GM12892 (cell line): ENCODE measurements around the gene PFKFB4.

ENCODE experiments used
- DNase-seq: peaks from one replicate; pipeline ENCODE4 v3.0.0; 2011; ENCODE audit not compliant: insufficient read length
- FAIRE-seq: peaks from 2 replicates; lab custom pipeline; 2011; peaks lifted over from hg19 to GRCh38; lab: Jason Lieb, UNC
- POLR2A ChIP-seq: IDR thresholded peaks from 2 replicates; pipeline ENCODE4 v1.6.1; 2011; ENCODE audit warnings: low read depth, low read length, control low read depth
- POLR2AphosphoS5 ChIP-seq: IDR thresholded peaks from 2 replicates; pipeline ENCODE4 v1.6.1; 2011; ENCODE audit warnings: low read depth, low read length, control low read depth
- TAF1 ChIP-seq: IDR thresholded peaks from 2 replicates; pipeline ENCODE4 v1.6.1; 2011; ENCODE audit warnings: low read depth, mild to moderate bottlenecking, control low read depth, low read length, borderline replicate concordance

PFKFB4 gene

DNA sequence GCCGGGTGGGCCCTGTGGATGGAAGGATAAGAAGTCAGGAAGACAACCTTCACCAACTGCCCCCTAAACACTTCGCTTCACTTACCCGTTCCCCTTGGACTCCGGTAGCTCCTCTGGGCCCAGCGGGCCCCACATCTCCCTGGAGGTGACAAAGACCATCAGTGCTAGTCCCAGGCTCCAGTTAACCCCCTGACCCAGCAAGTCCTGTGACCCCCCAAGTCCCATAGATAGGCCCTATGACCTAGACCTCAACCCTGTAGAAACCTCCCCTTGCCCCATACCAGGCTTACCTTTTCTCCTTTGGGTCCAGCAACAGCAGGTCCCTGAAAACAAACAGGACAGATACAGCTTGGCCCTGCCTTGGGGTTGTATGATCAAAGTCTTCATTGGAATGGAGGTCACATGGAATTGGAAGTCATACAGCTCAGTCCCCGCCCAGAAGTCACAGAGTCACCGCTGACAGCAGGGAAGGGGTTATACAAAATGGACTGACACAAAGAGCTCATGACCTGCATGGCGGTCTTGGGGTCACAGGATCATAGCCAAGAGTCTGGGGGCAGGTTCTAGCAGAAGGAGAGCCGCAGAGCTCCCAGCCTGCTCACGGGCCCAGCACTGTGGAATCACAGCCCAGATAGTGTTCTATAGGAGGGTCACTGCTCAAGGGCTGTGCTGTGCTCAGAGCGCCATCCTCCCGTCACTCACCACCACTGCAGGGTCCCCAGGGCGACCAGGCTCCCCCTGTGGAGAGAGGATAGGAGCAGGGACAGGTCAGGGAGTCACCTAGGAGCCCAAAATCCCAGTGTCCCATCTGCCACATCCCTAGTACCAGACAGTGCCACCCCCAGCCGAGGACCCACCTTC is 25.2 kb upstream of the PFKFB4 start:
- no peak for FAIRE-seq
- DNase-seq = no peak
- TF ChIP-seq TAF1 (no peak), POLR2A (no peak), POLR2AphosphoS5 (no peak)

DNA sequence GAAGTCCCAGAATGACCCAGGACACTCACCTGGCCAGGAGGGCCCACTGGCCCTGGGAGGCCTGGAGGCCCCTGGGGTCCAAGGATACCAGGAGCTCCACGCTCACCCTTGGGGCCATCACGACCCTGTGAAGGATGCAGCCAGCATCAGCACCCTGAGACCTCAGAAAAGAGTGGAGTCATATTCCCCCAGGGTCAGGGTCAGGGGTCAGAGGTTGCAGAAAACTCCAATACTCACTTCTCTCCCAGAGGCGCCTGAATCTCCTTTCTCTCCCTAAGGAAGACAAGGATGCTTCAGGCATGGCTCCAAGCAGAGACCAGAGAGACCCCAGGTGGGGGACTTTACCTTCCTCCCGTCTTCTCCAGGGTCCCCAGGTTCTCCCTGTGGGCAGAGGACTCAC is 20.0 kb upstream of the PFKFB4 start:
- FAIRE-seq (no peak), DNase-seq (no peak)
- TF ChIP-seq POLR2A (no peak), TAF1 (no peak), POLR2AphosphoS5 (no peak)

DNA sequence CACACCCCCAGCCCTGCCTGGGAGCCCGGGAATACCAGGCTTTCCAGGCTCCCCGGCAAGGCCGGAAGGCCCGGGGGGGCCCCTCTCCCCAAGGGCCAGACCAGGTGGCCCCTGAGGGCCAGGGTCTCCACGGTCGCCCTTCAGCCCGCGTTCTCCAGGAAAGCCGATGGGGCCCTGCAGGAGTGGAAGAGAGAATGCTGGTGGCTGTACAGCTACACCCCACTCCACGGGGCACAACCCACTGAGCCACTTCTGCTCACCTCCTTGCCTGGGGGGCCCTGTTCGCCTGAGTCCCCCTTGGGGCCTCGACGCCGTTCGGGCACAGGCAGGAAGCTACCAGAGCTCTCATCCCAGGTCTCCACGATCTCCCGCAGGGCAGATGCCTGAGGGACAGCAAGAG is 18.8 kb upstream of the PFKFB4 start:
- no peak for DNase-seq
- TF ChIP-seq POLR2A = no peak
- FAIRE-seq = no peak

DNA sequence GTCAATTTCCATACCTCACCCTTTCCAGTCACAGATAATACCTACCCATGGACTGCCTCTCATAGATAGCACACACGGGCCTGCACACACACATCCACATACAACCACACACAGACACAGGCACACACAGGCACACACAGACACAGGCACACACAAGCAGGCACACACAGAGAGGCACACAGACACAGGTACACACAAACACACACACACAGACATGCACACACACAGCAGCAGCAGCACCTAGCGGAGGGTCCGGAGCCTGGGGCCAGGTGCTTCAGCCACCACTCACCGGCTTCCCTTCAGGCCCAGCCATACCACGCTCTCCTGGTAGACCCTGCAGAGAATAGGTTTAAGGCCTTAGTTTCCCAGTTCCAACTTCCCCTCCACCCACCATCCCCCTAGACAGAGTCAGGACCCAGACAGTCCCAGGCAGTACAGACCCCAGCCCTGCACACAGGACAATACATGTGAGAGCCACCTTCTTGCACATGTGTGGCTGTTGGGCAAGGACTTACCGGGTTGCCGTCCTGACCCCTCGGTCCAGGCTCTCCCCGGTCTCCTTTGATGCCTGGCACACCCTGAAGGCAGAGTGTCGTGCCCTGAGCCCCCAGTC is 17.5 kb upstream of the PFKFB4 start:
- DNase-seq = no peak
- FAIRE-seq = no peak
- TF ChIP-seq TAF1 = no peak
- no peak for TF ChIP-seq POLR2A
- TF ChIP-seq POLR2AphosphoS5 = no peak

DNA sequence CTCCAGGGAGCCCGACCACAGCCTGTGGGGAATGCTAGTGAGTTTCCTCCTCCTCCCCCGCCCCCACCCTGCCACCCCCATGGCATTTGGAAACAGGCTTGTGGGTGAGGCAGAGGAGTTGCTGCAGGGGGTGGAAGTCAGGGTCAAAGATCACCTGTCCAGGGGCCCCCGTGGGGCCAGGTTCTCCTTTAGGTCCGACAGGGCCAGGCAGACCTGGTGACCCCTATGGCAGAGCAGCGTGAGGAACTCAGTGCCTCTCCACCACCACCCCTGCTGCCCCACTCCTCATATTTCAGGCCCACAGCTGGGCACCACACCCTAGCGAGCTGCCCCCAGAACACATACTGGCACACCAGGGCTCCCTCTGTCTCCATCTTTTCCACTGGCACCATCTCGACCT is 15.9 kb upstream of the PFKFB4 start:
- DNase-seq (no peak), FAIRE-seq (no peak)

DNA sequence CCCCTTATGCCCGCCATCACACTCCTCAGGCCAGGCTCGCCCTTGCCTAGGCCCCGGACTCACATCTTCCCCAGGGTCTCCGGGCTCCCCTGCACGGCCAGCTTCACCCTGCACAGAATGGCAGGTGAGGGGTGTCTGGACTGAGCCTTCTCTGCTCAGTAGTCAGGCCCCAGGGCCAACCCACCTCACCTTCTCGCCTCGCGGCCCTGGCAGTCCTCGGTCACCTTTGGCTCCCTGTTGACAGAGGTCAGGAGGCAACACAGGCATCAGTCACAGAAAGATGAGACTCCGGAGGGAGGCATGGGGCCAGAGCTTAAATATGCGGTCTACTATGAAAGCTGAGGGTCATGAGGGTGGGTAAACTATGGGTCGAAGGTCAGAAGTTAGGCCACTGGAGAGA is 15.3 kb upstream of the PFKFB4 start:
- FAIRE-seq = no peak
- TF ChIP-seq TAF1 (no peak), POLR2AphosphoS5 (no peak), POLR2A (no peak)
- DNase-seq = no peak

More for the DNA sequence above, 15.9 kb upstream of the PFKFB4 start:
- TF ChIP-seq POLR2A (no peak), TAF1 (no peak), POLR2AphosphoS5 (no peak)

DNA sequence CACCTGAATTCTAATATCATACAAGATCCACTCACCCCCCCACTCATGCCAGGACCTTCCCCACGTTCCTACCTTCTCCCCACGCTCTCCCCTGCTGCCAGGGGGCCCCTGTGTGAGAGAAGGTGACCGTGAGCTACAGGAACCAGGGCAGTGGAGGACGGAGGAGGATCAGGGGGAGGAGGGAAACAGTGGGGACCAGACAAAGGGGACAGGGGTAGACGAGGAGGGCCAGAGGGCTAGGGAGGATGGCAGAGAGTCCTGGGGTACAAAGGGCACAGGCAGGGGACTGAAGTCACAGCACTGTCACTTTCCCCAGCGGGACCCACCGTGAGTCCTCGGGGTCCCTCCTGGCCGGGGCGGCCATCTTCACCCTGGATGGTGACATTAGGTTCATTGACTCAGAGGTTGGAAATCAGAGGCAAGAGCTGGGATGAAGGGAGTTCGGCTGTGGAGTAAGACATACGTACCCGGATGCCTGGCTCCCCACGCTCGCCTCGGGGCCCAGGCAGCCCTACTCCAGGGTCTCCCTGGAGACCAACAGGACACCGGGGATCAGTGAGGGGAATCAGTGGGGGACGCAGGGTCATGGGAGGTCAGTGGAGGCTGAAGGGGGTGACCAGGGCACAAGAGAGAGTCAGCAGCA is 13.3 kb upstream of the PFKFB4 start:
- no peak for FAIRE-seq
- no peak for TF ChIP-seq POLR2A
- TF ChIP-seq POLR2AphosphoS5 = no peak
- TF ChIP-seq TAF1 = no peak
- DNase-seq = no peak

DNA sequence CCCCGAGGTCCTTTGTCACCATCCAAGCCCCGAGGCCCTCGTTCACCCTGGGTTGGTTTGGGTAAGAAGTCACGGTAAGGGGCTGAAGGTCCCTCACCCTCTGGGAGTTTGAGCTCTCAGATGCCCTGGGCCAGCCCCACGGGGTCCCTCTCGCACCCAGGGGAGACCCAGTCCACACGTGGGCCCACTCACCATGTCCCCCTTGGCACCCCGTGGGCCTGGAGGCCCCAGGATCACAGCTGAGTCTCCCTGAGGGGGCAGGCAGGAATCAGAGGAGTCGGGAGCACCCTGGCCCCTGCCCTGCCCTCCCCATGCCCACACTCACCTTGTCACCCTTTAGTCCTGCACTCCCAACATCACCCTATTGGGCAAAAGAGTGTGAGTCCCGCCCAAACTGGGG is 12.8 kb upstream of the PFKFB4 start:
- TF ChIP-seq POLR2A = no peak
- TF ChIP-seq TAF1 = no peak
- no peak for TF ChIP-seq POLR2AphosphoS5
- no peak for DNase-seq
- FAIRE-seq = no peak

DNA sequence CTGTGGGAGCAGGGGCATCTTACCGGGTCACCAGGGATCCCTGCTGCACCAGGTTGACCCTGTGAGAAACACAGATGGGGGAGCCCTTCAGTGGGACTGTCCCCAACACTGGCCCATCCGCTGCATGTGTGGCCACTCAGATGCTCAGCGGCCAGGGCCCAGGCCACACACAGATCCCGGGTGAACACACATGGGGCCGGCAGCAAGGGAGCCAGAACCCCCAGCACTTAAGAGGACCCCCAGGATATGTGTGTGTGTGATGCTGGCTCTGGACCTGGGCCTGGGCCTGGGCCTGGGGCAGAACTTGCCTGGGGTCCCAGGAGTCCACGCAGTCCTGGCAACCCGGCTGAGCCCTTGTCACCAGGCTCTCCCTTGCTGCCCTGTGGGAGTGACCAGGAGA is 11.9 kb upstream of the PFKFB4 start:
- no peak for FAIRE-seq
- TF ChIP-seq POLR2AphosphoS5 = no peak
- no peak for TF ChIP-seq TAF1
- TF ChIP-seq POLR2A = no peak

DNA sequence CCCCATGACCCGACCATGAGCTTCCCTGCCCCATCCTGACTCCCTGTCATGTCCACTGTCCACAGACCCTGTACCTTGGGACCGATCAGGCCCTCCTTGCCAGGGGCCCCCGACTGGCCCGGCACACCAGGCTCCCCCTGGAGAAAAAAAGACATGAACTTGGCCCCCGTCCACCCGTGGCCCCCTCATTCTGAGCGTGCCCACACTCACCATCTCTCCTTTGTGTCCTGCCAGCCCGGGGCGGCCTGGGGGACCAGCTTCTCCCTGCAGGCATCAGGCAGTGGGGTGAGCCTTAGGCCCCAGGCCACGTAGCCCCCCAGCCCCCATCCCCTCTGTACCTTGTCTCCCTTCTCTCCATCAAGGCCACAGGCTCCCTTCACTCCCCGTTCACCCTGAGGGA is 10.9 kb upstream of the PFKFB4 start:
- FAIRE-seq = no peak
- no peak for TF ChIP-seq POLR2AphosphoS5
- no peak for DNase-seq

More for the DNA sequence above, 11.9 kb upstream of the PFKFB4 start:
- no peak for DNase-seq

DNA sequence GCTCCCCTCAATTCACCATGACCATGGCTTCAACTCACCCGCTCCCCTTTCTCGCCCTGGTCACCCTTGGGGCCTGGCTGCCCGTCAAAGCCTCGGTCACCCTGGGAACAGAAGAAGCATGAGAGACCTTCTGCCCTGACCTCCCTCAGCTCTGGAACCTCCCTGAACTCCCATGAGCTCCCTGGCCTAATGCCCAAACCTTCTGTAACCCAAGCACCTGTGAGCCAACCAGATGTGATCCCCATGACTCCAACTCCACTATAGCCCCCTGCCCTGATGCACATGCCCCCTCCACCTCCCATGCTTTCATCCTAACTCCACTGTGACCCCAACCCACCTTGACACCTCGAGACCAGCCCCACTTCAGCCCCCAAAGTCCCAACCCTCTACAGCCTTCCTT is 10.5 kb upstream of the PFKFB4 start:
- no peak for DNase-seq
- no peak for TF ChIP-seq TAF1
- no peak for TF ChIP-seq POLR2AphosphoS5
- TF ChIP-seq POLR2A = no peak
- no peak for FAIRE-seq

DNA sequence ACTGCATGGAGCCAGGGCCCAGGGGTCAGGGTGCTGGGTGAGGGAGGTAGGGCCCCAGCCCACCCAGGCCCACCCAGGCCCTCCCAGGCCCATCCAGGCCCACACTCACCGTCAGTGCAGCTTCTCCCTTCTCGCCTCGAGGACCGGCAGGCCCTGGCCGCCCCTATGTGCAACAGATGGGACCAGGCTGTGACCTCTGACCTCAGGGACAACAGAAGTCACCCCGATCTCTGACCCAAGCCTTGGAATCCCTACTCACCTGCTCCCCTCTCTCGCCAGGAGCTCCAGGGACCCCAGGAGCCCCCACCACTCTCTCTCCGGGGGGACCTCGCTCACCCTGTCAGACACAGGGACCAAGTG is 9.8 kb upstream of the PFKFB4 start:
- FAIRE-seq = no peak
- DNase-seq = no peak
- TF ChIP-seq POLR2AphosphoS5 (no peak), TAF1 (no peak), POLR2A (no peak)
